B cell (primary cell): ENCODE results near the gene ADGRL2. TPM values are rescaled to one million over a fixed set of nuclear protein-coding genes. Genes with fewer than 3 reads are reported as not detected.
"Not testable (repeated sequence)": the region's sequence is repeated elsewhere in the genome, so short reads cannot be mapped to it uniquely, and the experiment has no call there.

ENCODE experiments used
- ATAC-seq: fragments of 200-7000 bp; cut with Tn5 transposase; one replicate; pipeline ENCODE4 v1.10.0; 2021; ENCODE audit warnings: low read depth, mild to moderate bottlenecking, moderate number of reproducible peaks, moderate library complexity
- CTCF ChIA-PET: fragments of 350-600 bp; sonication (Branson Sonifier 250); formaldehyde crosslinking; loops from one replicate; lab custom pipeline; 2021; ENCODE audit warnings: antibody characterized with exemption, inconsistent platforms; lab: Charles Lee
- POLR2A ChIA-PET: fragments of 350-600 bp; sonication (Branson Sonifier 250); formaldehyde crosslinking; loops from one replicate; lab custom pipeline; 2021; ENCODE audit warnings: antibody characterized with exemption; lab: Charles Lee
- DNase-seq: peaks from one replicate; pipeline ENCODE4 v3.0.0; 2013
- H2AFZ ChIP-seq: 2 replicates; pipeline ENCODE4 v1.6.1; 2012; ENCODE audit warnings: mild to moderate bottlenecking, low read depth, low read length; ENCODE audit not compliant: insufficient read depth, poor library complexity, severe bottlenecking
- H3K27ac ChIP-seq, 2 donors: 1 replicate in 1 of 2; 2 replicates in 1 of 2; pipeline ENCODE4 v1.5.1; 2012 to 2013; ENCODE audit warnings: low read length in 2 of 2, mild to moderate bottlenecking in 2 of 2, moderate library complexity in 1 of 2
- H3K27me3 ChIP-seq, 4 experiments: fragments of 200-600 bp in 1 of 4; sonication (generic) in 1 of 4; replicated peaks in 1 of 4; 1 replicate in 2 of 4; 2 replicates in 2 of 4; pipeline versions ENCODE4 v1.6.1 to v1.7.0; 2013 to 2016; ENCODE audit warnings: low read length in 3 of 4, mild to moderate bottlenecking in 2 of 4, mixed read lengths in 1 of 4, moderate library complexity in 1 of 4; ENCODE audit not compliant: insufficient read depth in 4 of 4, control insufficient read depth in 3 of 4; ENCODE audit errors: control extremely low read depth in 1 of 4
- H3K36me3 ChIP-seq, 2 experiments: replicated peaks in 1 of 2; 1 replicate in 1 of 2; 2 replicates in 1 of 2; pipeline versions ENCODE4 v1.6.1 to v1.7.1; 2013; ENCODE audit warnings: low read length in 1 of 2; ENCODE audit not compliant: insufficient read depth in 2 of 2, control insufficient read depth in 1 of 2; ENCODE audit errors: control extremely low read depth in 1 of 2, extremely low read depth in 1 of 2
- H3K4me1 ChIP-seq, 2 donors: fragments of 200-600 bp in 1 of 2; sonication (generic) in 1 of 2; 1 replicate in 1 of 2; 2 replicates in 1 of 2; pipeline versions ENCODE4 v1.5.1 to v1.6.1; 2013 to 2017; ENCODE audit warnings: low read length in 2 of 2; ENCODE audit not compliant: control insufficient read depth in 2 of 2, insufficient read depth in 2 of 2
- H3K4me2 ChIP-seq: replicated peaks from 2 replicates; pipeline ENCODE3; 2012; ENCODE audit warnings: mild to moderate bottlenecking, low read depth, low read length; ENCODE audit not compliant: poor library complexity, severe bottlenecking
- H3K4me3 ChIP-seq, 5 experiments: fragments of 200-600 bp in 1 of 5; sonication (generic) in 1 of 5; 1 replicate in 3 of 5; 2 replicates in 2 of 5; pipeline versions ENCODE4 v1.5.1 to v1.7.0; 2011 to 2016; ENCODE audit warnings: low read length in 4 of 5, mild to moderate bottlenecking in 4 of 5, low read depth in 2 of 5, control low read depth in 1 of 5, moderate library complexity in 1 of 5; ENCODE audit not compliant: insufficient read depth in 1 of 5; ENCODE audit errors: control extremely low read depth in 1 of 5, extremely low read depth in 1 of 5
- H3K79me2 ChIP-seq: fragments of 200-600 bp; sonication (generic); one replicate; pipeline ENCODE4 v1.6.0; 2016; ENCODE audit warnings: low read length; ENCODE audit not compliant: control insufficient read depth, insufficient read depth
- H3K9ac ChIP-seq: fragments of 200-600 bp; sonication (generic); 2 replicates; pipeline ENCODE4 v1.6.1; 2017; ENCODE audit warnings: mild to moderate bottlenecking, low read length, moderate library complexity
- H3K9me3 ChIP-seq, 3 donors: one replicate each; pipeline versions ENCODE4 v1.6.1 to v1.7.1; 2013; ENCODE audit warnings: low read length in 2 of 3; ENCODE audit not compliant: control insufficient read depth in 2 of 3, insufficient read depth in 1 of 3; ENCODE audit errors: control extremely low read depth in 1 of 3
- H4K20me1 ChIP-seq: 2 replicates; pipeline ENCODE4 v1.6.0; 2012; ENCODE audit warnings: mild to moderate bottlenecking, low read length; ENCODE audit not compliant: insufficient read depth, control insufficient read depth, poor library complexity, severe bottlenecking
- H3K27ac Mint-ChIP-seq: one replicate; pipeline ENCODE4 v1.8.0; 2021; ENCODE audit warnings: mixed read lengths
- H3K27me3 Mint-ChIP-seq: one replicate; pipeline ENCODE4 v1.8.0; 2021; ENCODE audit warnings: mixed read lengths
- H3K4me1 Mint-ChIP-seq: one replicate; pipeline ENCODE4 v1.8.0; 2021; ENCODE audit warnings: mixed read lengths
- H3K4me3 Mint-ChIP-seq: one replicate; pipeline ENCODE4 v1.8.0; 2021; ENCODE audit warnings: mixed read lengths
- H3K9me3 Mint-ChIP-seq: one replicate; pipeline ENCODE4 v1.8.0; 2022; ENCODE audit warnings: mixed read lengths; ENCODE audit not compliant: insufficient read depth
- EZH2 ChIP-seq: IDR thresholded peaks from 2 replicates; pipeline ENCODE4 v1.6.1; 2012; ENCODE audit warnings: borderline replicate concordance, low read depth, mild to moderate bottlenecking, moderate library complexity, low read length; ENCODE audit not compliant: insufficient read depth, poor library complexity, severe bottlenecking
- WGBS: methylation state at CpG from one replicate; pipeline ENCODE4 v1.1.5; 2013; ENCODE audit warnings: missing lambda C conversion rate; ENCODE audit not compliant: insufficient coverage; 5-methylcytosine and 5-hydroxymethylcytosine counted together
- intact Hi-C: fragments of 100-400 bp; cut with micrococcal nuclease; formaldehyde crosslinking; loops from one replicate; pipeline ENCODE4 v1.10.0; 2022
- polyA plus RNA-seq: library from polyadenylated mRNA; depleted of rRNA; stranded (reverse); fragments of >200 nt; gene quantifications from 2 replicates; pipeline ENCODE4 v1.2.3, GENCODE V29; 2012
- total RNA-seq, 2 donors: library from RNA; stranded (reverse); fragments of 120-200 nt in 1 of 2; gene quantifications; 1 replicate in 1 of 2; 2 replicates in 1 of 2; pipeline versions ENCODE4 v1.2.3 to v1.2.4, GENCODE V29; 2013 to 2022
- TF ChIP-seq, protein P1 (sequence below): fragments of 200-600 bp; IDR thresholded peaks from one replicate; pipeline ENCODE4 v1.8.0; 2022; ENCODE audit warnings: antibody characterized with exemption, mild to moderate bottlenecking

ADGRL2 gene
- total and polyA plus RNA-seq, 2 donors (not counting 1 experiment from before 2014, with no cell fraction given): not detected

- no peak for ATAC-seq
- ChIA-PET POLR2A (no interaction called here), CTCF (no interaction called here)
- Histone ChIP-seq H4K20me1 (no peaks in the 10 kb centered on the region), H3K9ac (no peak overlapping the region), H3K36me3 (no peaks in the 10 kb centered on the region), H3K27ac (no peak overlapping the region), H3K4me2 (no peak overlapping the region), H3K27me3 (no peaks in the 10 kb centered on the region), H3K79me2 (no peaks in the 10 kb centered on the region), H3K9me3 (no peaks in the 10 kb centered on the region), H3K4me3 (no peak overlapping the region), H2AFZ (no peak overlapping the region), H3K4me1 (no peaks in the 10 kb centered on the region)
- Mint-ChIP-seq H3K27me3 (no peaks in the 10 kb centered on the region), H3K4me1 (no peaks in the 10 kb centered on the region), H3K9me3 (no peaks in the 10 kb centered on the region), H3K27ac (no peak overlapping the region), H3K4me3 (no peak overlapping the region)
- DNase-seq: no peak
- intact Hi-C loops: no loop called here
- TF ChIP-seq, protein P1, sequence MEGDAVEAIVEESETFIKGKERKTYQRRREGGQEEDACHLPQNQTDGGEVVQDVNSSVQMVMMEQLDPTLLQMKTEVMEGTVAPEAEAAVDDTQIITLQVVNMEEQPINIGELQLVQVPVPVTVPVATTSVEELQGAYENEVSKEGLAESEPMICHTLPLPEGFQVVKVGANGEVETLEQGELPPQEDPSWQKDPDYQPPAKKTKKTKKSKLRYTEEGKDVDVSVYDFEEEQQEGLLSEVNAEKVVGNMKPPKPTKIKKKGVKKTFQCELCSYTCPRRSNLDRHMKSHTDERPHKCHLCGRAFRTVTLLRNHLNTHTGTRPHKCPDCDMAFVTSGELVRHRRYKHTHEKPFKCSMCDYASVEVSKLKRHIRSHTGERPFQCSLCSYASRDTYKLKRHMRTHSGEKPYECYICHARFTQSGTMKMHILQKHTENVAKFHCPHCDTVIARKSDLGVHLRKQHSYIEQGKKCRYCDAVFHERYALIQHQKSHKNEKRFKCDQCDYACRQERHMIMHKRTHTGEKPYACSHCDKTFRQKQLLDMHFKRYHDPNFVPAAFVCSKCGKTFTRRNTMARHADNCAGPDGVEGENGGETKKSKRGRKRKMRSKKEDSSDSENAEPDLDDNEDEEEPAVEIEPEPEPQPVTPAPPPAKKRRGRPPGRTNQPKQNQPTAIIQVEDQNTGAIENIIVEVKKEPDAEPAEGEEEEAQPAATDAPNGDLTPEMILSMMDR: no peak
- TF ChIP-seq EZH2: no peak
- WGBS: no CpG with 5 or more reads among the region's 1 CpG
These were observed 80.0 kb downstream of the ADGRL2 start for GRCh38 chr1:81880781-81881180.

- Mint-ChIP-seq H3K27me3 (no peaks in the 10 kb centered on the region), H3K27ac (no peak overlapping the region), H3K4me1 (no peaks in the 10 kb centered on the region), H3K4me3 (no peak overlapping the region), H3K9me3 (peaks cover 3% of the 10 kb centered on the region)
- TF ChIP-seq EZH2: no peak
- TF ChIP-seq, protein P1: no peak
- Histone ChIP-seq H3K4me3 (no peak overlapping the region), H2AFZ (no peak overlapping the region), H3K4me1 (no peaks in the 10 kb centered on the region), H3K9me3 (no peaks in the 10 kb centered on the region), H3K27ac (no peak overlapping the region), H3K36me3 (no peaks in the 10 kb centered on the region), H3K27me3 (no peaks in the 10 kb centered on the region), H4K20me1 (no peaks in the 10 kb centered on the region), H3K9ac (no peak overlapping the region), H3K4me2 (no peak overlapping the region), H3K79me2 (no peaks in the 10 kb centered on the region)
- intact Hi-C loops: no loop called here
- no peak for ATAC-seq
- POLR2A ChIA-PET: no interaction called here
- DNase-seq: no peak
- CTCF ChIA-PET: no interaction called here
- 100% methylated on average over 2 of the region's 4 CpGs for WGBS
These were observed 84.6 kb downstream of the ADGRL2 start for GRCh38 chr1:81885291-81885690.

DNA sequence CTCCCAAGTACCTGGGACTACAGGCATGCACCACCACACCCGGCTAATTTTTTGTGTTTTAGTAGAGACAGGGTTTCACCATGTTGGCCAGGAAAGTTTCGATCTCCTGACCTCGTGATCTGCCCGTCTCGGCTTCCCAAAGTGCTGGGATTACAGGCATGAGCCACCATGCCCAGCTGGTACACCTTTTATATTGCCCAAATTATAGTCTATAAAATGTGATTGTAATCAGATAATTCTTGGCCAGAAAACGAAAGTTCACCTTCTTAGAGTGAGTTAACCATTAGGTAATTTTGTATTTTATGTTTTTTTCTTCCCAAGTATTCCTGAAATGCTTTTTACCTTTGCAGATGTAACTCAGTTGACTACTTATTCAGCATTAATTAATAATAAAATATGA is 85.6 kb downstream of the ADGRL2 start:
- POLR2A ChIA-PET, H3K9me3 Mint-ChIP-seq, ATAC-seq, CTCF ChIA-PET, H3K27ac ChIP-seq, H3K36me3 ChIP-seq, H3K79me2 ChIP-seq, H3K4me3 ChIP-seq, H3K27ac Mint-ChIP-seq, intact Hi-C loops, H3K4me3 Mint-ChIP-seq, H2AFZ ChIP-seq, H3K27me3 ChIP-seq, DNase-seq, H3K27me3 Mint-ChIP-seq, H4K20me1 ChIP-seq, H3K9ac ChIP-seq, H3K4me1 ChIP-seq, H3K9me3 ChIP-seq, H3K4me2 ChIP-seq, H3K4me1 Mint-ChIP-seq: not testable (repeated sequence)
- no CpG with 5 or more reads among the region's 6 CpGs for WGBS
